Thyroid gland (tissue), 4 donors: Measurements from ENCODE around the gene TNIK. TPM values are rescaled to one million over a fixed set of nuclear protein-coding genes. Genes with fewer than 3 reads are reported as not detected.

Source experiments
- DNase-seq, 2 donors: peaks; one replicate each; pipeline ENCODE4 v3.0.0-alpha.2; 2019
- H3K27ac ChIP-seq, 3 donors: fragments of 200-600 bp; sonication (generic); 1 replicate in 2 of 3; 2 replicates in 1 of 3; pipeline ENCODE4 v1.5.1; 2016 to 2019; ENCODE audit warnings: mild to moderate bottlenecking in 1 of 3, moderate library complexity in 1 of 3
- H3K27me3 ChIP-seq: fragments of 200-600 bp; sonication (generic); one replicate; pipeline ENCODE4 v1.5.1; 2019
- H3K36me3 ChIP-seq, 2 donors: fragments of 200-600 bp; sonication (generic); one replicate each; pipeline ENCODE4 v1.5.1; 2016 to 2019
- H3K4me1 ChIP-seq, 2 donors: fragments of 200-600 bp; sonication (generic); one replicate each; pipeline ENCODE4 v1.5.1; 2017 to 2019
- H3K4me3 ChIP-seq, 3 donors: fragments of 200-600 bp; sonication (generic); replicated peaks in 1 of 3; 1 replicate in 2 of 3; 2 replicates in 1 of 3; pipeline ENCODE4 v1.5.1; 2016; ENCODE audit warnings: mild to moderate bottlenecking in 1 of 3
- H3K9me3 ChIP-seq: fragments of 200-600 bp; sonication (generic); one replicate; pipeline ENCODE4 v1.5.1; 2017
- POLR2A ChIP-seq, 2 donors: fragments of 450-650 bp; IDR thresholded peaks; one replicate each; pipeline ENCODE4 v1.6.1; 2017; ENCODE audit warnings: antibody characterized with exemption in 2 of 2, mild to moderate bottlenecking in 2 of 2, moderate library complexity in 1 of 2
- WGBS, 2 donors: methylation state at CpG; one replicate each; pipeline ENCODE4 v1.1.5; 2017; 5-methylcytosine and 5-hydroxymethylcytosine counted together
- intact Hi-C: fragments of 100-400 bp; cut with DNase I; formaldehyde crosslinking; loops from one replicate; pipeline ENCODE4 v1.15.1; 2023
- total RNA-seq, 4 donors: library from RNA; depleted of rRNA; stranded (reverse); fragments of >200 nt; gene quantifications; one replicate each; pipeline ENCODE4 v1.2.3, GENCODE V29; 2016
- TF ChIP-seq, protein P1 (sequence below), 6 experiments: fragments of 200-600 bp in 3 of 6; fragments of 450-650 bp in 3 of 6; sonication (generic) in 3 of 6; IDR thresholded peaks; one replicate each; pipeline ENCODE4 v1.5.1; 2016 to 2019; ENCODE audit warnings: antibody characterized with exemption in 6 of 6, mild to moderate bottlenecking in 2 of 6, inconsistent platforms in 1 of 6, moderate library complexity in 1 of 6

The TNIK gene
- total RNA-seq, 4 donors from 2014 or later, result 29.7 to 84.1 (median 48.9) TPM

DNA sequence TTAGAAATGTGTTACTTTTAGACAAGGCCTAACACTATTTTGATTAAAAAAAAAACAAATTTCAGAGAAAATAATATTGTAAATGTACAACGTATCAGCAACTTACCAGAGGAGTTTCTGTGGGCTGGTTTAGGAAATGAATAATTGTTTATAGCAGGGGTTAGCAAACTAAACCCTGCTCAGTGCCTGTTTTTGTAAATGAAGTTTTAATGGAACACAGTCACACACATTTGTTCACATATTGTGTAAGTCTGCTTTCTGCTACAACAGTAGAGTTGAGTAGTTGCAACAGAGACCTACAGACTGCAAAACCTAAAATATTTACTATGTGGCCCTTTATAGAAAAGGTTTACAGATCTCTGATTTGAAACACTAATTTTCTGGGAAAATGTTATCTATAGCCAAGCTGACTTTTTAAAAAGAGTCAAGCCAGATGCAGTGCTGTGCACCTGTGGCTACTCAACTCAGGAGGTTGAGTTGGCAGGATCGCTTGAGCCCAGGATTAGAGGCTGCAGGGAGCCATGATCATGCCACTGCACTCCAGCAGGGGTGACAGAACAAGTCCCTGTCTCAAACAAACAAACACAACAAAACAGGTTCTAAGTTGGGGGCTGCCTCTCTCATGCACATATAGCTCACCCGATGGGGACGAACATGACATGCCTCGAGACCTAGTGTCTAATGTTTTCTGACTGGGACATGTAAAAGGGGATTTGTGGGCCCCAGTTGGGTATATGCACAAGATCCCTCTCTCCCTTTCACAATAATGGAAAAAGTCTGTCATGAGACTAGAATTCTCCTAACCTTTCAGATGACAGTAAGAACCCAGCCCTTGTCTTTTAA, 182.5 kb downstream of the TNIK start:
- WGBS, 2 donors, result 79 to 95% methylated on average over 5 of the region's 5 CpGs
- Histone ChIP-seq H3K9me3 (no peaks in the 10 kb centered on the region), H3K4me1 (peaks cover 5 to 13% of the 10 kb centered on the region in 2 donors), H3K27ac (no peak overlapping the region), H3K27me3 (no peaks in the 10 kb centered on the region), H3K4me3 (no peak overlapping the region), H3K36me3 (no peaks in the 10 kb centered on the region)
- DNase-seq, result no peak
- TF ChIP-seq, protein P1, sequence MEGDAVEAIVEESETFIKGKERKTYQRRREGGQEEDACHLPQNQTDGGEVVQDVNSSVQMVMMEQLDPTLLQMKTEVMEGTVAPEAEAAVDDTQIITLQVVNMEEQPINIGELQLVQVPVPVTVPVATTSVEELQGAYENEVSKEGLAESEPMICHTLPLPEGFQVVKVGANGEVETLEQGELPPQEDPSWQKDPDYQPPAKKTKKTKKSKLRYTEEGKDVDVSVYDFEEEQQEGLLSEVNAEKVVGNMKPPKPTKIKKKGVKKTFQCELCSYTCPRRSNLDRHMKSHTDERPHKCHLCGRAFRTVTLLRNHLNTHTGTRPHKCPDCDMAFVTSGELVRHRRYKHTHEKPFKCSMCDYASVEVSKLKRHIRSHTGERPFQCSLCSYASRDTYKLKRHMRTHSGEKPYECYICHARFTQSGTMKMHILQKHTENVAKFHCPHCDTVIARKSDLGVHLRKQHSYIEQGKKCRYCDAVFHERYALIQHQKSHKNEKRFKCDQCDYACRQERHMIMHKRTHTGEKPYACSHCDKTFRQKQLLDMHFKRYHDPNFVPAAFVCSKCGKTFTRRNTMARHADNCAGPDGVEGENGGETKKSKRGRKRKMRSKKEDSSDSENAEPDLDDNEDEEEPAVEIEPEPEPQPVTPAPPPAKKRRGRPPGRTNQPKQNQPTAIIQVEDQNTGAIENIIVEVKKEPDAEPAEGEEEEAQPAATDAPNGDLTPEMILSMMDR (IDR thresholded peaks at IDR 0.05), result no peak
- no peak for TF ChIP-seq POLR2A (IDR thresholded peaks at IDR 0.05)
- intact Hi-C loops, result no loop called here

DNA sequence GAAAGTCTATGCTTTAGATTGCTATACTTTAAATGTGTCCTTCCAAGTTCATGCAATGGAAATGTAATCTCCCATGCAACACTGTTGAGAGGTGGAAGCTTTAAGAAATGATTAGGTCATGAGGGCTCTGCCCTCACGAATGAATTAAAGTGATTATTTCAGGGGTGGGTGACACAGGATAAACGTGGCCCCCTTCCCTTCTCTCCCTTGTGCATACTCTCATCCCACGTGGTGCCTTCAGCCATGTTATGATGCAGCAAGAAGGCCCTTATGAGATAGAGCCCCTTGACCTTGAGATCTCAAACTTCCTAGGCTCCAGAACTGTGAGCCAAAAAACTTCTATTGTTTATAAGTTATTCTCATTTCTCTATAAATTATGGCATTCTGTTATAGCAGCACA, 183.3 kb downstream of the TNIK start:
- intact Hi-C loops, result no loop called here
- Histone ChIP-seq H3K4me1 (peaks cover 0 to 8% of the 10 kb centered on the region in 2 donors), H3K4me3 (no peak overlapping the region), H3K9me3 (no peaks in the 10 kb centered on the region), H3K27me3 (no peaks in the 10 kb centered on the region), H3K36me3 (no peaks in the 10 kb centered on the region), H3K27ac (no peak overlapping the region)
- no peak for DNase-seq
- WGBS, 2 donors, result 60 to 74% methylated on average over 3 of the region's 3 CpGs
- TF ChIP-seq POLR2A (IDR thresholded peaks at IDR 0.05), result no peak
- TF ChIP-seq, protein P1 (IDR thresholded peaks at IDR 0.05), result no peak

DNA sequence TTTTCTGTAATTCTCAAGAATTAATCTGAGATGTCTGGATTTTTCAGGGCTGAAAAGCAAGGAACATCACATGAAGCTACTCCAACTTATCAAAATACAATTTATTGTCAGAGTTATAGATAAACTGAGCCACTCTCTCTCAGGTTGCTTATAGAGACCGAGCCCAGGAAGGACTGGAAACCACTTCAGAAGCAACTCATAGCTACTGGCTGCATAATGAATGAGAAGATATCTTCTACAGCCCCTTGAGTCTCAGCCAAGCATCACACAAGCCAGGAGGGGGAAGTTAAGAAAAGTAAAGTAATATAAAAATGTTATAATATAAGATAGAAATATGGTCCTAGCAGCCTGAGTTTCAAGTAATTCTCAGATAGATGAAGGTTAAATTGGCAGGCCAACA, 186.0 kb downstream of the TNIK start:
- Histone ChIP-seq H3K4me3 (no peak overlapping the region), H3K27me3 (no peaks in the 10 kb centered on the region), H3K4me1 (no peaks in the 10 kb centered on the region), H3K27ac (no peak overlapping the region), H3K36me3 (no peaks in the 10 kb centered on the region), H3K9me3 (no peaks in the 10 kb centered on the region)
- no peak for DNase-seq
- TF ChIP-seq, protein P1 (IDR thresholded peaks at IDR 0.05), result no peak
- TF ChIP-seq POLR2A (IDR thresholded peaks at IDR 0.05), result no peak
- intact Hi-C loops, result no loop called here
- WGBS, 2 donors, result 46 to 53% methylated on average over 1 of the region's 1 CpG

DNA sequence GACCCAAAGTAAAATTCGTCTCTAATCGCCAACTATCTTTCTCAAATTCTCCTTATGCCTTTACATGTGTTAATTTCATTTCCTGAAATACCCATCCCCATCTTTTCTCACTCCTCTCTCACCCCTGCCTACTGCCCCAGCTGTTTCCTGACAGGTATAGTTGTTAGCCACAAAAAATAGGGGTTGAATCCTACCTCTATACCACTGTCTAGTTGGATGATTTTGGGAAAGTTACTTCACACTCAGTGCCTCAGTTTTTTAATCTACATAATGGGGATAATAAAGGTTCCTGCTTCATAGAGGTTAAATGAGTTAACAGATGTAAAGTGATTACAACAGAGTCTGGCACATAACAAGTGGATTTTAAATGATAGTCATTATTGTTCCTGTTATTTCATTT, 189.7 kb downstream of the TNIK start:
- Histone ChIP-seq H3K9me3 (no peaks in the 10 kb centered on the region), H3K27ac (no peak overlapping the region), H3K36me3 (no peaks in the 10 kb centered on the region), H3K4me3 (no peak overlapping the region), H3K27me3 (no peaks in the 10 kb centered on the region), H3K4me1 (peaks cover 12 to 19% of the 10 kb centered on the region in 2 donors)
- no peak for TF ChIP-seq POLR2A (IDR thresholded peaks at IDR 0.05)
- TF ChIP-seq, protein P1 (IDR thresholded peaks at IDR 0.05), result no peak
- 94 to 95% methylated on average over 2 of the region's 2 CpGs for WGBS, 2 donors
- DNase-seq, result no peak
- intact Hi-C loops, result no loop called here

DNA sequence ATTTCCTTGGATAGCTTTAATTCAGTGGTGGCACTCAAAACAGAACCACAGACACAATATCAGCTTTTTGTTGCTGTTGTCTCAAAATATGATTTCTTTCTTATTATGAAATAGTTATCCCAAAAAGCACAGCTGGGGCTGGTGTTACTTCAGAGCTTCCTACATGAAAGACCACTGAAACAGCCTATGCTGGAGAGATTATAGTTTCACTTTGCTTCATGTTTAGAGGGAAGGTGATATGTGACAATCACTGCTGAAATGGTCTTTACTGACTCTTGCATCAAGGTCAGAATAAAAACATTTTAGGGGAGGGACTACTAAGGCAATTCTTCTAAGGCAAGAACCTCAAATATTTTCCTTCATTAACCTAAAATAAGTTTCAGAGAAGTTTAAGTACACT, 190.7 kb downstream of the TNIK start:
- no peak for DNase-seq
- peaks cover 12 to 19% of the 10 kb centered on the region in 2 donors for H3K4me1 ChIP-seq
- no peaks in the 10 kb centered on the region for H3K9me3 ChIP-seq
- H3K36me3 ChIP-seq, result no peaks in the 10 kb centered on the region
- TF ChIP-seq POLR2A (IDR thresholded peaks at IDR 0.05), result no peak
- TF ChIP-seq, protein P1 (IDR thresholded peaks at IDR 0.05), result no peak
- H3K27ac ChIP-seq, result no peak overlapping the region
- no peak overlapping the region for H3K4me3 ChIP-seq
- no peaks in the 10 kb centered on the region for H3K27me3 ChIP-seq
- intact Hi-C loops, result no loop called here
